Thymus (tissue), 11 donors: Measurements from ENCODE around the gene CPT1B. TPM values are rescaled to one million over a fixed set of nuclear protein-coding genes. Genes with fewer than 3 reads are reported as not detected.

Experiments used
- DNase-seq, 9 donors: peaks; one replicate each; pipeline ENCODE4 v3.0.0-alpha.2; 2013; ENCODE audit warnings: low spot score in 9 of 9, low read depth in 6 of 9, missing footprints in 1 of 9
- H3K27ac ChIP-seq, 2 donors: one replicate each; pipeline ENCODE4 v1.5.1; 2013; ENCODE audit warnings: control low read depth in 1 of 2, low read depth in 1 of 2, low read length in 1 of 2, mild to moderate bottlenecking in 1 of 2, moderate library complexity in 1 of 2
- H3K27me3 ChIP-seq, 2 donors: one replicate each; pipeline ENCODE4 v1.5.1; 2013; ENCODE audit warnings: low read length in 1 of 2; ENCODE audit not compliant: control insufficient read depth in 2 of 2, insufficient read depth in 1 of 2
- H3K36me3 ChIP-seq, 2 donors: one replicate each; pipeline ENCODE4 v1.5.1; 2013; ENCODE audit warnings: low read length in 1 of 2, mild to moderate bottlenecking in 1 of 2, moderate library complexity in 1 of 2; ENCODE audit not compliant: control insufficient read depth in 2 of 2, insufficient read depth in 2 of 2
- H3K4me1 ChIP-seq, 2 donors: one replicate each; pipeline ENCODE4 v1.5.1; 2013; ENCODE audit warnings: low read length in 2 of 2; ENCODE audit not compliant: control insufficient read depth in 2 of 2, insufficient read depth in 2 of 2
- H3K4me3 ChIP-seq, 2 donors: one replicate each; pipeline ENCODE4 v1.5.1; 2013; ENCODE audit warnings: low read length in 2 of 2, control low read depth in 1 of 2, mild to moderate bottlenecking in 1 of 2
- H3K9me3 ChIP-seq, 2 donors: one replicate each; pipeline ENCODE4 v1.5.1; 2013; ENCODE audit warnings: low read length in 1 of 2, mild to moderate bottlenecking in 1 of 2; ENCODE audit not compliant: control insufficient read depth in 2 of 2, insufficient read depth in 1 of 2
- WGBS: extraction: QIAGEN DNeasy Blood & Tissue Kit; methylation state at CpG from one replicate; pipeline ENCODE4 v1.1.7; 2013; 5-methylcytosine and 5-hydroxymethylcytosine counted together
- polyA plus RNA-seq: library from polyadenylated mRNA; stranded (reverse); fragments of 200-250 nt; gene quantifications from one replicate; pipeline ENCODE4 v1.2.3, GENCODE V29; 2013
- total RNA-seq: library from RNA; stranded (reverse); fragments of 120-200 nt; gene quantifications from one replicate; pipeline ENCODE4 v1.2.4, GENCODE V29; 2013
- donor health status: healthy.

Gene CPT1B
- total and polyA plus RNA-seq, 2 donors: 8.5 to 74.1 TPM

DNA sequence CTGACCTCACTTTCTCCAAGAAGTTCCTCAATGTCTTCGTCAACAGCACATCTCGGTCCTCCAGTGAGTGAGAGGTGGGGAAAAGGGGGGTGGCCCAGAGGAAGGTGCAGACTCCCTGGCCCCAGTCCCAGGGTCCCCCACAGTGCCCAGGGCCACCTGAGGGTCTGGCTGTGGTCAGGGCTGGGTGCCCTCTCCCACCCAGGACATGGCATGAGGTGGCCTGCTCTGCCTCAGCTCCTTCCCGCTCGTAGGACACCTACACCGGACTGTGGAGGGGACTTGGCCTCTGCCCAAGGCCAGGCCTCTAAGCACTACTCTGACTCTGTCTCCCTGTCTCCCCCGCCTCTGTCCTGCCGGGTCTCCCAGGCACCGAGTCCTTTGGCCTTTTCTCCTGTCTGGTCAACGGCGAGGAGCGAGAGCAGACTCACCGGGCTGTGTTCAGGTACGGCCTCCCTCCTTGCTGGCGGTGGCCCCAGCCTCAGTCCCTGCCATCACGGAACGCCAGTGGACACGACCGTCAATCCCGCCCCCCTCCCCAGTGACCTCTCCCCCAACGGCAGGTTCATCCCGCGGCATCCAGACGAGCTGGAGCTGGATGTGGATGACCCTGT lies 26.9 kb upstream of the CPT1B start:
- no peaks in the 10 kb centered on the region for H3K4me1 ChIP-seq
- 87% methylated on average over 23 of the region's 23 CpGs for WGBS
- H3K4me3 ChIP-seq: no peak overlapping the region
- no peaks in the 10 kb centered on the region for H3K36me3 ChIP-seq
- H3K9me3 ChIP-seq: no peaks in the 10 kb centered on the region
- no peak for DNase-seq
- H3K27ac ChIP-seq: no peak overlapping the region
- H3K27me3 ChIP-seq: peaks cover 59 to 87% of the 10 kb centered on the region in 2 donors

DNA sequence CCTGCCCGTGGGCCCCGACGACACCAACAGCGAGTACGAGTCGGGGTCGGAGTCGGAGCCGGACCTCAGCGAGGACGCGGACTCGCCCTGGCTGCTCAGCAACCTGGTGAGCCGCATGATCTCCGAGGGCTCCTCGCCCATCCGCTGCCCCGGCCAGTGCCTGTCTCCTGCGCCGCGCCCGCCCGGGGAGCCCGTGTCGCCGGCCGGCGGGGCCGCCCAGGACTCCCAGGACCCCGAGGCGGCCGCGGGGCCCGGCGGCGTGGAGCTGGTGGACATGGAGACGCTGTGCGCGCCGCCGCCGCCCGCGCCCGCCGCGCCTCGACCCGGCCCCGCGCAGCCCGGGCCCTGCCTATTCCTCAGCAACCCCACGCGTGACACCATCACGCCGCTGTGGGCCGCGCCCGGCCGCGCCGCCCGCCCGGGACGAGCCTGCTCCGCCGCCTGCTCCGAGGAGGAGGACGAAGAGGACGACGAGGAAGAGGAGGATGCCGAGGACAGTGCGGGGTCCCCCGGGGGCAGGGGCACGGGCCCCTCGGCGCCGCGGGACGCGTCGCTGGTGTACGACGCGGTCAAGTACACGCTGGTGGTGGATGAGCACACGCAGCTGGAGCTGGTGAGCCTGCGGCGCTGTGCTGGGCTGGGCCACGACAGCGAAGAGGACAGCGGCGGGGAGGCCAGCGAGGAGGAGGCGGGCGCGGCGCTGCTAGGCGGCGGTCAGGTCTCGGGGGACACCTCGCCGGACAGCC lies 26.2 kb upstream of the CPT1B start:
- peaks cover 65 to 88% of the 10 kb centered on the region in 2 donors for H3K27me3 ChIP-seq
- DNase-seq: no peak
- H3K27ac ChIP-seq: no peak overlapping the region
- whole genome bisulfite sequencing: 48% methylated on average over 103 of the region's 103 CpGs
- H3K36me3 ChIP-seq: no peaks in the 10 kb centered on the region
- H3K9me3 ChIP-seq: peaks cover 0 to 1% of the 10 kb centered on the region in 2 donors
- no peak overlapping the region for H3K4me3 ChIP-seq
- no peaks in the 10 kb centered on the region for H3K4me1 ChIP-seq

DNA sequence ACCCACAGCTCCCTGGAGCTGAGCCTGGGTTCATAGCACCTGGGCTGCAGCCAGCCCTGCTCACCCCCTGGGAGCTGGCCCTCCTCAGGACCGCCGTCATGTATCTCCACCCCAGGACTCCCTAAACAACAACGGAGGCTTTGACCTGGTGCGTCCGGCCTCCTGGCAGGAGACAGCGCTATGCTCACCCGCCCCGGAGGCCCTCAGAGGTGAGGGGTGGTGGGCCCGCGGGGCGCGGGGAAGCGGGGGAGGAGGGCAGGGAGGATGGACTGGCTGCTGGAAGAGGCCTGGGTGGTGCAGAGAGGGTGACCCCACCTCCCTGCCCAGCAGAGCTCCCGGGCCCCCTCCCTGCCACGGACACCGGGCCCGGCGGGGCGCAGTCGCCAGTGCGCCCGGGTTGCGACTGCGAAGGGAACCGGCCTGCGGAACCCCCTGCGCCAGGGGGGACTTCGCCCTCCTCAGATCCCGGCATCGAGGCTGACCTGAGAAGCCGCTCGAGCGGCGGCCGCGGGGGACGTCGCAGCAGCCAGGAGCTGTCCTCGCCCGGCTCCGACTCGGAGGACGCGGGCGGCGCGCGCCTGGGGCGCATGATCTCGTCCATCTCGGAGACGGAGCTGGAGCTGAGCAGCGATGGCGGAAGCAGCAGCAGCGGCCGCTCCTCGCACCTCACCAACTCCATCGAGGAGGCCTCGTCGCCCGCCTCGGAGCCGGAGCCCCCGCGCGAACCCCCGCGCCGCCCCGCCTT lies 25.5 kb upstream of the CPT1B start:
- Histone ChIP-seq H3K9me3 (peaks cover 0 to 1% of the 10 kb centered on the region in 2 donors), H3K4me1 (no peaks in the 10 kb centered on the region), H3K4me3 (no peak overlapping the region), H3K27me3 (peaks cover 68 to 90% of the 10 kb centered on the region in 2 donors), H3K36me3 (no peaks in the 10 kb centered on the region), H3K27ac (no peak overlapping the region)
- DNase-seq: no peak
- 11% methylated on average over 70 of the region's 70 CpGs for WGBS

DNA sequence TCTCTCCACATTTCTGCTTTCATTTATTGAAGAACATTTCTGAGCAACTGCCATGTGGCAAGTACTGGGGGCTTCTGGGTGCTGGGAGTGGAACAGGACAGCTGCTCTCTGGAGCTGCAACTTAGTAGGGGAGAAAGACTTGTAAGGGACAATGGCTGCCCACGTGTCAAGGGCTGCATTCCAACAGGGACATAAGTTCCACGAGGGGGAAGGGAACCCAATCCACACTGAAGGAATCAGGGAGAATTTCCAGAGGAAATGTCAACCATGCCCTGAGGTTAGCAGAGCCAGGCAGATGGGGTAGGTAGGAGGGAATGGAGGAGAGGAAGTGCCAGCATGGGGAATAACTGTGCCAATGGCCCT lies 24.1 kb upstream of the CPT1B start:
- 39% methylated on average over 2 of the region's 2 CpGs for WGBS
- H3K9me3 ChIP-seq: peaks cover 0 to 1% of the 10 kb centered on the region in 2 donors
- H3K4me1 ChIP-seq: no peaks in the 10 kb centered on the region
- H3K27me3 ChIP-seq: peaks cover 75 to 92% of the 10 kb centered on the region in 2 donors
- H3K36me3 ChIP-seq: no peaks in the 10 kb centered on the region
- DNase-seq: no peak
- no peak overlapping the region for H3K4me3 ChIP-seq
- no peak overlapping the region for H3K27ac ChIP-seq

DNA sequence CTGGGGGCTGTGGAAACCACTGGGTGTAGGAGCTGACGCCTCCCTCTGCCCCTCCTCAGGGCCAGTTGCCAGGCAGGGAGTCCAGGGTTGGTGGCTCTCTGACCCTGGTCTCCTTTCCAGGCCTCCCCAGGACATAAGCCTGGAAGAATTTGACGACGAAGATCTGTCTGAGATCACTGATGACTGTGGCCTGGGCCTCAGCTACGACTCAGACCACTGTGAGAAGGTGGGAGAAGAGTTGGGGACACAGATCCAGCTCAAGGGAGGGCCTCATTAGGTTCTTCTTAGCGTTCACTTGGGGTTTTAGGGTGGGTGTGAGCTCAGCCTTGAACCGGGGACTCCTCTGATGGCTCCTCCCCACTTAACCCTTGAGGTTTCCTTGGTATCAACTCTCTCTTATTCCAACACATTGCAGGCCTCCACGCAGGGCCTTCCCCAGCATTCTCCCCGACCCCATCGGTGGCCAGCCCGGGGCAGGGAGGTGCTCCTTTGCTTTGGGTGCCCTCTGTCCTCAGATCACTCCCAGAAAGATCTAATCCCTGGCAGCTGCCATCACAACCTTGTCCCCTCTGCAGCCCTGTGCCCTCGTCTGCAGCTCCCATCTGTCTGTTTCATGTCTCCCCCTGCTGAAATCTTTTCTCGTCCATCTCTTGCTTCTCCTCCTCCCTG lies 23.6 kb upstream of the CPT1B start:
- DNase-seq: no peak
- Histone ChIP-seq H3K4me1 (no peaks in the 10 kb centered on the region), H3K9me3 (peaks cover 0 to 1% of the 10 kb centered on the region in 2 donors), H3K4me3 (no peak overlapping the region), H3K27me3 (peaks cover 70 to 92% of the 10 kb centered on the region in 2 donors), H3K27ac (no peak overlapping the region), H3K36me3 (no peaks in the 10 kb centered on the region)
- 63% methylated on average over 12 of the region's 12 CpGs for WGBS

DNA sequence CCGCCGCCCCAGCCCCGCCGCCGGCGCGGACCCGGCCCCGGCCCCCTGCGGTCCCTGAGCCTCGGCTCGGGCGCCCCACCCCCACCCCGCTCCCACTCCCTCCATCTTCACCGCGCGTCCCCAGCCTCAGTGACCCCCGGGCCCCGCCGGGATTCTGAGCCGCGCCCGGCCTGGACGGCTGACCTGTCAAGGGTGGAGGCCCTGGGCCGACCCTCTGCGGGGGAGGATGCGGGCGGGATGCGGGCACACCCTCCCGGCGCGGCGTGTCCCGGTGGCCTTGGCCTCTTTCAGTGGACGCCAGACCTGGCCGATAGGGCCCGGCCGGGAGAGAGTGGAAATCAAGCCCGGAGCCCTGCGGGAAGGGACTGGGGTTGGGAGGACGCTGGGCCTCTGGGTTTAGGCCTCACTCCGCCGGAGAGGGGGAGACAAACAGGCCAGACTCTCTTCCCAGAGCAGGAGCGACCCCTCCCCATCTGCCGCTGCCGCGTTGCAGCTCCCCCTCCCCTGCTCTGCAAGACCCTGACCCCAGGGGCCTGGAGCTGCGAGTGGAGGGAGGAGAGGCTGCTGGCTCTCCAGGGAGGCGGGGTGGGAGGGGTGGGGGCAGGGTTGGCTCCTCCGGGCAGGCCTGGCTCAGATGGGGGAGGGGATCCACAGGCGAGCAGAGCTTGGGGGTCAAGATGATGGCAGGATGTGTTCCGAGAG lies 22.9 kb upstream of the CPT1B start:
- H3K36me3 ChIP-seq: no peaks in the 10 kb centered on the region
- peaks cover 0 to 1% of the 10 kb centered on the region in 2 donors for H3K9me3 ChIP-seq
- peak overlapping the region in 1 of 2 donors; percentile 43 for H3K4me3 ChIP-seq
- 16% methylated on average over 52 of the region's 52 CpGs for WGBS
- H3K27ac ChIP-seq: no peak overlapping the region
- no peak for DNase-seq
- H3K4me1 ChIP-seq: no peaks in the 10 kb centered on the region
- H3K27me3 ChIP-seq: peaks cover 70 to 86% of the 10 kb centered on the region in 2 donors

DNA sequence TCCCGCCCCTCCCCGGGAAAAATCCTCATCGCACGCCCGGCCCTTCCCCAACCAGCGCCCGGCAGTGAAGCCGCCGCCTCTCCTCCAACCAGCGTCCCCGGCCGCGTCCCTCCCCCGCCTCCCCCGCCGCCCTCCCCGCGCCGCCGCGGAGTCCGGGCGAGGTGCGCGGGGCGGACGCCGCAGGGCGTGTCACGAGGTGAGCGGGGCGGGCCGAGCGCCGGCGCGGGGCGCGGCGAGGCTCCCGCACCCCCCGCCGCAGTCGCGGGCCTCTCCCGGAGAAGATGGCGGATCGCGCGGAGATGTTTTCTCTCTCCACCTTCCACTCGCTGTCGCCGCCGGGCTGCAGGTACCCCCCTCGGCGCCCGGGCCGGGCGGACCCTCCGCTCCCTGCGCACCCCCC lies 22.3 kb upstream of the CPT1B start, which contains the start of gene MAPK8IP2:
TSS of gene MAPK8IP2 (plus strand) at position 256 of the 400 bp plus-strand sequence. CDS start at position 282, 26 bp downstream.
- H3K4me3 ChIP-seq: peak within 1 kb of the TSS in 1 of 2 donors; percentile 43
- H3K27ac ChIP-seq: no peak within 1 kb of the TSS
- WGBS: 1% methylated on average over 61 of the region's 61 CpGs
- no peaks in the 10 kb centered on the region for H3K4me1 ChIP-seq
- no peaks in the 10 kb centered on the region for H3K36me3 ChIP-seq
- peaks cover 0 to 1% of the 10 kb centered on the region in 2 donors for H3K9me3 ChIP-seq
- no peak for DNase-seq
- peaks cover 68 to 80% of the 10 kb centered on the region in 2 donors for H3K27me3 ChIP-seq

DNA sequence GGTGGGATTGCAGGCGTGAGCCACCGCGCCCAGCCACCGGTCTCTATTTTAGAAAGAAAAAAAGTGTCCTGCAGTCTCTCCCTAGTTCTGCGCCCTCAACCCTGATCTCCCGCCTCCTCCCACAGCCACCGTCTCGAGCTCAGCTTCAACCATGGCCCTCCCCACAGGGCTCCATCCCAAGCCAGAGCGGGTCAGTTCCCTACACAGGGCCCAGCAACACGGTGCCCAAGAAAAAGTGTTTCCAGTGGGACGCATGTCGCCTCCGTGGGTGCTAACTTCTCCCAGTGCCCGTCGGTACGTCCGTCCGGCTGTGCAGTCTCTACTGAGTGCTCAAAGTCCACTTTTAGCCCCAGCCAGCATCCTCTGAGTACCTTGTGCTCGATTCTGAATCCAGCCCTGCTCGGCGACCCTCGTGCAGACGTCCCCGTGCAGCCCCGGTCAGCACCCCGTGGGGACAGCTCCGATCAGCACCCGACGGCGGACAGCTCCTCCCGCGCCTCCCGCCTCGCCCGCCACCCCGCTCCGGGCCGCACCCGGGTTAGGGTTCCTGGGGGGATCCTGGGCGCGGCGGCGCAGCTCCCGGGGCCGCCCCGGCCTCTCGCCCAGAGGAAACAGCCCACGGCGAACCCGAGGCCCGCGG lies 21.7 kb upstream of the CPT1B start:
- H3K4me1 ChIP-seq: no peaks in the 10 kb centered on the region
- no peak overlapping the region for H3K27ac ChIP-seq
- peak in 6 of 9 donors; percentile 12 to 60 (median 40) for DNase-seq
- H3K27me3 ChIP-seq: peaks cover 63 to 74% of the 10 kb centered on the region in 2 donors
- peaks cover 0 to 1% of the 10 kb centered on the region in 2 donors for H3K9me3 ChIP-seq
- 18% methylated on average over 52 of the region's 52 CpGs for WGBS
- peak overlapping the region in 1 of 2 donors; percentile 43 for H3K4me3 ChIP-seq
- no peaks in the 10 kb centered on the region for H3K36me3 ChIP-seq
